ENCODE results near the gene CCR5AS.

The CCR5AS gene

GRCh38 chr3:46442576-46443530 lies 36.0 kb upstream of the CCR5AS start:
- H4K20me1 ChIP-seq (ENCODE audit: control insufficient read depth, extremely low read depth, insufficient read depth, low read length), result no peaks in the 10 kb centered on the region
- peak; percentile 22 to 60 for DNase-seq (ENCODE audit: low read depth in 2 of 2)
- H3K9me3 ChIP-seq (ENCODE audit: control insufficient read depth, insufficient read depth, low read depth, low read length), result no peaks in the 10 kb centered on the region
- no peak overlapping the region for H3K4me2 ChIP-seq (ENCODE audit: extremely low read depth, insufficient read depth, low read length)
- no peak overlapping the region for H3K9ac ChIP-seq (ENCODE audit: insufficient read depth, low read length)
- no peak overlapping the region for H3K27ac ChIP-seq (ENCODE audit: insufficient read depth, low read length)
- TF ChIP-seq EZH2 (IDR thresholded peaks at IDR 0.05; ENCODE audit: low read length, missing control alignments), result no peak
- peak; percentile 53 to 66 for TF ChIP-seq CTCF (conservative IDR thresholded peaks at IDR 0.05 in 1 of 2, IDR thresholded peaks at IDR 0.05 in 1 of 2; ENCODE audit: low read depth in 1 of 2, low read length in 2 of 2)
- H3K36me3 ChIP-seq (ENCODE audit: control insufficient read depth, insufficient read depth, low read length), result no peaks in the 10 kb centered on the region
- H3K27me3 ChIP-seq (ENCODE audit: control insufficient read depth, insufficient read depth, low read length), result peaks cover 17% of the 10 kb centered on the region
- no peaks in the 10 kb centered on the region for H3K4me1 ChIP-seq (ENCODE audit: control insufficient read depth, extremely low read depth, insufficient read depth, low read length)
- no peaks in the 10 kb centered on the region for H3K79me2 ChIP-seq (ENCODE audit: control insufficient read depth, insufficient read depth, low read length)
- no peak overlapping the region for H2AFZ ChIP-seq (ENCODE audit: low read length)
- H3K4me3 ChIP-seq (replicated peaks in 1 of 4; ENCODE audit: control extremely low read depth in 1 of 4, insufficient read depth in 1 of 4, low read depth in 3 of 4, low read length in 4 of 4), result no peak overlapping the region

- H3K36me3 ChIP-seq (ENCODE audit: control insufficient read depth, insufficient read depth, low read length), result no peaks in the 10 kb centered on the region
- H3K27me3 ChIP-seq (ENCODE audit: control insufficient read depth, insufficient read depth, low read length), result peaks cover 10% of the 10 kb centered on the region
- DNase-seq (ENCODE audit: low read depth in 2 of 2), result peak in 1 of 2 donors; percentile 10
- H3K79me2 ChIP-seq (ENCODE audit: control insufficient read depth, insufficient read depth, low read length), result no peaks in the 10 kb centered on the region
- TF ChIP-seq EZH2 (IDR thresholded peaks at IDR 0.05; ENCODE audit: low read length, missing control alignments) (no peak), CTCF (conservative IDR thresholded peaks at IDR 0.05 in 1 of 2, IDR thresholded peaks at IDR 0.05 in 1 of 2; ENCODE audit: low read depth in 1 of 2, low read length in 2 of 2) (no peak)
- no peak overlapping the region for H2AFZ ChIP-seq (ENCODE audit: low read length)
- H3K4me3 ChIP-seq (replicated peaks in 1 of 4; ENCODE audit: control extremely low read depth in 1 of 4, insufficient read depth in 1 of 4, low read depth in 3 of 4, low read length in 4 of 4), result no peak overlapping the region
- H3K9me3 ChIP-seq (ENCODE audit: control insufficient read depth, insufficient read depth, low read depth, low read length), result no peaks in the 10 kb centered on the region
- no peak overlapping the region for H3K9ac ChIP-seq (ENCODE audit: insufficient read depth, low read length)
- H4K20me1 ChIP-seq (ENCODE audit: control insufficient read depth, extremely low read depth, insufficient read depth, low read length), result no peaks in the 10 kb centered on the region
- H3K4me1 ChIP-seq (ENCODE audit: control insufficient read depth, extremely low read depth, insufficient read depth, low read length), result no peaks in the 10 kb centered on the region
- no peak overlapping the region for H3K4me2 ChIP-seq (ENCODE audit: extremely low read depth, insufficient read depth, low read length)
- no peak overlapping the region for H3K27ac ChIP-seq (ENCODE audit: insufficient read depth, low read length)
Measured at GRCh38 chr3:46440531-46441294, 33.8 kb upstream of the CCR5AS start.

- no peak overlapping the region for H3K9ac ChIP-seq (ENCODE audit: insufficient read depth, low read length)
- H3K9me3 ChIP-seq (ENCODE audit: control insufficient read depth, insufficient read depth, low read depth, low read length), result no peaks in the 10 kb centered on the region
- no peak overlapping the region for H2AFZ ChIP-seq (ENCODE audit: low read length)
- H3K36me3 ChIP-seq (ENCODE audit: control insufficient read depth, insufficient read depth, low read length), result no peaks in the 10 kb centered on the region
- DNase-seq (ENCODE audit: low read depth in 2 of 2), result no peak
- H3K27ac ChIP-seq (ENCODE audit: insufficient read depth, low read length), result no peak overlapping the region
- peaks cover 10% of the 10 kb centered on the region for H3K27me3 ChIP-seq (ENCODE audit: control insufficient read depth, insufficient read depth, low read length)
- no peaks in the 10 kb centered on the region for H3K4me1 ChIP-seq (ENCODE audit: control insufficient read depth, extremely low read depth, insufficient read depth, low read length)
- H3K79me2 ChIP-seq (ENCODE audit: control insufficient read depth, insufficient read depth, low read length), result no peaks in the 10 kb centered on the region
- TF ChIP-seq CTCF (conservative IDR thresholded peaks at IDR 0.05 in 1 of 2, IDR thresholded peaks at IDR 0.05 in 1 of 2; ENCODE audit: low read depth in 1 of 2, low read length in 2 of 2) (no peak), EZH2 (IDR thresholded peaks at IDR 0.05; ENCODE audit: low read length, missing control alignments) (no peak)
- H3K4me2 ChIP-seq (ENCODE audit: extremely low read depth, insufficient read depth, low read length), result no peak overlapping the region
- H4K20me1 ChIP-seq (ENCODE audit: control insufficient read depth, extremely low read depth, insufficient read depth, low read length), result no peaks in the 10 kb centered on the region
- no peak overlapping the region for H3K4me3 ChIP-seq (replicated peaks in 1 of 4; ENCODE audit: control extremely low read depth in 1 of 4, insufficient read depth in 1 of 4, low read depth in 3 of 4, low read length in 4 of 4)
Measured at GRCh38 chr3:46438831-46439230, 32.0 kb upstream of the CCR5AS start.
